ENCODE results near the gene GUCY2D. TPM values are rescaled to one million over a fixed set of nuclear protein-coding genes. Genes with fewer than 3 reads are reported as not detected.

Gene GUCY2D
- total RNA-seq, 1 donor from 2014 or later: not detected

- Mint-ChIP-seq H3K27me3 (ENCODE audit: unreplicated experiment) (peaks cover 22% of the 10 kb centered on the region), H3K9me3 (ENCODE audit: unreplicated experiment) (no peaks in the 10 kb centered on the region), H3K4me3 (ENCODE audit: unreplicated experiment) (no peak overlapping the region), H3K27ac (ENCODE audit: unreplicated experiment) (no peak overlapping the region), H3K4me1 (ENCODE audit: unreplicated experiment) (peaks cover 2% of the 10 kb centered on the region), H3K36me3 (ENCODE audit: unreplicated experiment) (no peaks in the 10 kb centered on the region)
- no peak for DNase-seq (ENCODE audit: extremely low spot score, unreplicated experiment)
- no peak for TF ChIP-seq CTCF (IDR thresholded peaks at IDR 0.05)
These were observed 17.5 kb upstream of the GUCY2D start for GRCh38 chr17:7984904-7985303.

GRCh38 chr17:7987112-7987893 is 15.1 kb upstream of the GUCY2D start:
- Mint-ChIP-seq H3K36me3 (ENCODE audit: unreplicated experiment) (no peaks in the 10 kb centered on the region), H3K27me3 (ENCODE audit: unreplicated experiment) (peaks cover 20% of the 10 kb centered on the region), H3K27ac (ENCODE audit: unreplicated experiment) (no peak overlapping the region), H3K4me3 (ENCODE audit: unreplicated experiment) (no peak overlapping the region), H3K9me3 (ENCODE audit: unreplicated experiment) (no peaks in the 10 kb centered on the region), H3K4me1 (ENCODE audit: unreplicated experiment) (peaks cover 2% of the 10 kb centered on the region)
- TF ChIP-seq CTCF (IDR thresholded peaks at IDR 0.05): no peak
- no peak for DNase-seq (ENCODE audit: extremely low spot score, unreplicated experiment)

- peak overlapping the region; percentile 66 for H3K4me3 Mint-ChIP-seq (ENCODE audit: unreplicated experiment)
- peak; percentile 75 for TF ChIP-seq CTCF (IDR thresholded peaks at IDR 0.05)
- no peak for DNase-seq (ENCODE audit: extremely low spot score, unreplicated experiment)
- H3K36me3 Mint-ChIP-seq (ENCODE audit: unreplicated experiment): no peaks in the 10 kb centered on the region
- H3K27me3 Mint-ChIP-seq (ENCODE audit: unreplicated experiment): peaks cover 25% of the 10 kb centered on the region
- H3K27ac Mint-ChIP-seq (ENCODE audit: unreplicated experiment): no peak overlapping the region
- H3K9me3 Mint-ChIP-seq (ENCODE audit: unreplicated experiment): no peaks in the 10 kb centered on the region
- H3K4me1 Mint-ChIP-seq (ENCODE audit: unreplicated experiment): peaks cover 2% of the 10 kb centered on the region
These were observed 13.7 kb upstream of the GUCY2D start for GRCh38 chr17:7988750-7989178.

GRCh38 chr17:7989781-7990655 is 12.4 kb upstream of the GUCY2D start:
- peaks cover 2% of the 10 kb centered on the region for H3K4me1 Mint-ChIP-seq (ENCODE audit: unreplicated experiment)
- TF ChIP-seq CTCF (IDR thresholded peaks at IDR 0.05): peak; percentile 97
- no peaks in the 10 kb centered on the region for H3K36me3 Mint-ChIP-seq (ENCODE audit: unreplicated experiment)
- no peak overlapping the region for H3K27ac Mint-ChIP-seq (ENCODE audit: unreplicated experiment)
- H3K9me3 Mint-ChIP-seq (ENCODE audit: unreplicated experiment): no peaks in the 10 kb centered on the region
- peak; percentile 94 for DNase-seq (ENCODE audit: extremely low spot score, unreplicated experiment)
- H3K27me3 Mint-ChIP-seq (ENCODE audit: unreplicated experiment): peaks cover 31% of the 10 kb centered on the region
- peak overlapping the region; percentile 66 for H3K4me3 Mint-ChIP-seq (ENCODE audit: unreplicated experiment)

GRCh38 chr17:7992516-7992915 is 9.9 kb upstream of the GUCY2D start:
- H3K27ac Mint-ChIP-seq (ENCODE audit: unreplicated experiment): no peak overlapping the region

More at GRCh38 chr17:7992516-7992915, 9.9 kb upstream of the GUCY2D start:
- DNase-seq (ENCODE audit: extremely low spot score, unreplicated experiment): no peak
- no peaks in the 10 kb centered on the region for H3K36me3 Mint-ChIP-seq (ENCODE audit: unreplicated experiment)
- peaks cover 39% of the 10 kb centered on the region for H3K27me3 Mint-ChIP-seq (ENCODE audit: unreplicated experiment)
- no peak overlapping the region for H3K4me3 Mint-ChIP-seq (ENCODE audit: unreplicated experiment)
- H3K9me3 Mint-ChIP-seq (ENCODE audit: unreplicated experiment): no peaks in the 10 kb centered on the region
- no peak for TF ChIP-seq CTCF (IDR thresholded peaks at IDR 0.05)
- H3K4me1 Mint-ChIP-seq (ENCODE audit: unreplicated experiment): peaks cover 2% of the 10 kb centered on the region
